Measurements from ENCODE around the gene FMC1.

Gene FMC1

DNA sequence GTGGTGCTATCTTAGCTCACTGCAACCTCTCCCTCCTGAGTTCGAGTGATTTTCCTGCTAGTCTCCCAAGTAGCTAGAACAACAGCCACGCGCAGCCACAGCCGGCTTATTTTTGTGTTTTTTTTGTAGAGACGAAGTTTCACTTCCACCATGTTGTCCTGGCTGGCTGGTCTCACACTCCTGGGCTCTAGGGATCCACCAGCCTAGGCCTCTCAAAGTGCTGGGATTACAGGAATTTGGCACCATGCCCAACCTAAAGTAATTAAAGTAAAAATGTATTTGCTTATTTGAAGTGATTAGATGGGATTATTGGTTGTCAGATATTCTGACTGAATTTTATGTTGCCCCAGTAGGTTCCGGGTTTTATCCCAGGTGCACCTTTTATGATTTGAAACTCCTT, 41.3 kb downstream of the FMC1 start:
- H3K9me3 ChIP-seq (ENCODE audit: control insufficient read depth, low read length): no peaks in the 10 kb centered on the region
- no peak overlapping the region for H3K27ac ChIP-seq (ENCODE audit: low read depth, low read length, severe bottlenecking)
- WGBS, 2 experiments (ENCODE audit: insufficient coverage in 2 of 2): 98% methylated on average over 6 of the region's 6 CpGs; no CpG with 5 or more reads in 1 of the 2 experiments
- no peak overlapping the region for H3K4me3 ChIP-seq (ENCODE audit: extremely low read depth, insufficient read depth, low read length, poor library complexity, severe bottlenecking)
- peaks cover 88% of the 10 kb centered on the region for H3K36me3 ChIP-seq (ENCODE audit: control insufficient read depth, insufficient read depth, low read length)
- H3K4me1 ChIP-seq (ENCODE audit: control insufficient read depth, insufficient read depth, low read length, poor library complexity, severe bottlenecking): no peaks in the 10 kb centered on the region

DNA sequence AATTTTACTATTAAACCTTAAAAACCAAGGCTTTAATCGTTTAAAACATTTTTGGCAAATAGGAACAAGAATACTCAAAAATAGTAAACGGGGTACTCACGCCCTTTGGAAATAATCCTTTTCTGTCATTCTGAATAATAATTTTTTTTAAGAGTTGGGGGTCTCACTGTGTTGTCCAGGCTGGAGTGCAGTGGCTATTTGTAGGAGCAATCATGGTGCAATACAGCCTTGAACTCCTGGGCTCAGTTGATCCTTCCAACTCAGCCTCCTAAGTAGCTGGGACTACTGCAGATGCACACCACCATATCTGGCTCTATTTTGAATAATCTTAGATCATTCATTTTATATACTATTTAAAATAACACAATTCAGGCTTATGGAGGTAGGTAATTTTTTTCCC, 43.5 kb downstream of the FMC1 start:
- H3K36me3 ChIP-seq (ENCODE audit: control insufficient read depth, insufficient read depth, low read length): peaks cover 87% of the 10 kb centered on the region
- no peak overlapping the region for H3K4me3 ChIP-seq (ENCODE audit: extremely low read depth, insufficient read depth, low read length, poor library complexity, severe bottlenecking)
- WGBS, 2 experiments (ENCODE audit: insufficient coverage in 2 of 2): 90 to 100% methylated on average over 2 to 3 of the region's 3 CpGs

DNA sequence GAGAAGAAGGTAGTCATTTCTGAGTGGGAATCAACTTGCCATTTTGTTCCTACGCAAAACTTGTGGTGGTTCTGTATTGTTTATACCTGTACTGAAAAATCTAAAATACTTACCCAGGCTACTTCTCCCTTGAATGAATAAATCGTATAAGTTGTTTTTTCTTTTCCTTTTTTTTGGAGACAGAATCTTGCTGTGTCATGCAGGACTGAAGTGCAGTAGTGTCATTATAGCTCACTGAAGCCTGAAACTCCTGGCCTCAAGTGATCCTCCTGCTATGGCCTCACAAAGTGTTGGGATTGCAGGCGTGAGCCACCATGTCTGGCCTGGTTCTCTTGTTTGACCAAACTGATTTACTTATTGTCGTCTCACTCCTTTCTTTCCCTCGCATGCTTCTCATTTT, 46.5 kb downstream of the FMC1 start:
- peaks cover 77% of the 10 kb centered on the region for H3K36me3 ChIP-seq (ENCODE audit: control insufficient read depth, insufficient read depth, low read length)
- H3K4me1 ChIP-seq (ENCODE audit: control insufficient read depth, insufficient read depth, low read length, poor library complexity, severe bottlenecking): no peaks in the 10 kb centered on the region
- WGBS, 2 experiments (ENCODE audit: insufficient coverage in 2 of 2): 95 to 100% methylated on average over 3 of the region's 5 CpGs
- H3K27ac ChIP-seq (ENCODE audit: low read depth, low read length, severe bottlenecking): no peak overlapping the region
- no peaks in the 10 kb centered on the region for H3K9me3 ChIP-seq (ENCODE audit: control insufficient read depth, low read length)
- H3K4me3 ChIP-seq (ENCODE audit: extremely low read depth, insufficient read depth, low read length, poor library complexity, severe bottlenecking): no peak overlapping the region

More for the DNA sequence above, 43.5 kb downstream of the FMC1 start:
- no peaks in the 10 kb centered on the region for H3K9me3 ChIP-seq (ENCODE audit: control insufficient read depth, low read length)
- no peak overlapping the region for H3K27ac ChIP-seq (ENCODE audit: low read depth, low read length, severe bottlenecking)
- no peaks in the 10 kb centered on the region for H3K4me1 ChIP-seq (ENCODE audit: control insufficient read depth, insufficient read depth, low read length, poor library complexity, severe bottlenecking)

DNA sequence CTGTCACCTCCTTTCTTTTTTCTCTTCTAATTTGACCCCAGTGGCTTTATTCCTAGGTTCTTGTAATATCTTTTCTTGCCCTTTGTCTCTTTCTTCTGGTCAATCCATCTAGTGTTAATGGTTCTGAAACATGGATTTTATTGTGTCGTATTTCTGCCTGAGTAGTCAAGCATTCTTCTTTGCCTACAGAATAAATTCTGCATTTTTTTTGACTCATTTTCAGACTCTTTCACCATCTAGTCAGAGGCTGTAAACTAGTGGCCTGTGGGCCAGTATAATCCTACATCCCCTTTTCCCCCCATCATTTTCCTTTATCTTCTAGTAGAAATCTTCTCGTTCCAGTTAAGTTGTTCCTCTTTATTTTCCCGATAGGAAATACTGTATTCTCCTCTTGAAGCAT, 48.0 kb downstream of the FMC1 start:
- Histone ChIP-seq H3K4me1 (ENCODE audit: control insufficient read depth, insufficient read depth, low read length, poor library complexity, severe bottlenecking) (no peaks in the 10 kb centered on the region), H3K4me3 (ENCODE audit: extremely low read depth, insufficient read depth, low read length, poor library complexity, severe bottlenecking) (no peak overlapping the region), H3K36me3 (ENCODE audit: control insufficient read depth, insufficient read depth, low read length) (peaks cover 69% of the 10 kb centered on the region), H3K9me3 (ENCODE audit: control insufficient read depth, low read length) (no peaks in the 10 kb centered on the region), H3K27ac (ENCODE audit: low read depth, low read length, severe bottlenecking) (no peak overlapping the region)
- WGBS, 2 experiments (ENCODE audit: insufficient coverage in 2 of 2): 100% methylated on average over 3 of the region's 3 CpGs; no CpG with 5 or more reads in 1 of the 2 experiments

DNA sequence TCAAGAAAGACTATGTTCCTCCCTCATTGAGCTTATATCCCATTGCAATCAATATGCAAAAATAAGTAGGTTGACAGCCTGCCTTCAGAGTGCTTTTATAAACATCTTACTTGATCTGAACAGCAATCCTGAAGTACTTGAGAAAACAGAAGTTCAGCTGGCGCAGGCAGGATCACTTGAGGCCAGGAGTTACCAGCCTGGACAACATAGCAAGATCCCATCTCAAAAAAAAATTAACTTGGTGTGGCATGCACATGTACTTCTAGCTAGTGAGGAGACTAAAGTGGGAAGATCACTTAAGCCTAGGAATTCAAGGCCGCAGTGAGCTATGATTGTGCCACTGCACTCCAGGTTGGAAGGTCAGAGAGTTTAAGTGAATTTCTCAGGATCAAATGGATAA, 48.6 kb downstream of the FMC1 start:
- Histone ChIP-seq H3K4me1 (ENCODE audit: control insufficient read depth, insufficient read depth, low read length, poor library complexity, severe bottlenecking) (no peaks in the 10 kb centered on the region), H3K36me3 (ENCODE audit: control insufficient read depth, insufficient read depth, low read length) (peaks cover 65% of the 10 kb centered on the region), H3K4me3 (ENCODE audit: extremely low read depth, insufficient read depth, low read length, poor library complexity, severe bottlenecking) (no peak overlapping the region), H3K9me3 (ENCODE audit: control insufficient read depth, low read length) (no peaks in the 10 kb centered on the region), H3K27ac (ENCODE audit: low read depth, low read length, severe bottlenecking) (no peak overlapping the region)
- WGBS, 2 experiments (ENCODE audit: insufficient coverage in 2 of 2): 100% methylated on average over 2 of the region's 2 CpGs

DNA sequence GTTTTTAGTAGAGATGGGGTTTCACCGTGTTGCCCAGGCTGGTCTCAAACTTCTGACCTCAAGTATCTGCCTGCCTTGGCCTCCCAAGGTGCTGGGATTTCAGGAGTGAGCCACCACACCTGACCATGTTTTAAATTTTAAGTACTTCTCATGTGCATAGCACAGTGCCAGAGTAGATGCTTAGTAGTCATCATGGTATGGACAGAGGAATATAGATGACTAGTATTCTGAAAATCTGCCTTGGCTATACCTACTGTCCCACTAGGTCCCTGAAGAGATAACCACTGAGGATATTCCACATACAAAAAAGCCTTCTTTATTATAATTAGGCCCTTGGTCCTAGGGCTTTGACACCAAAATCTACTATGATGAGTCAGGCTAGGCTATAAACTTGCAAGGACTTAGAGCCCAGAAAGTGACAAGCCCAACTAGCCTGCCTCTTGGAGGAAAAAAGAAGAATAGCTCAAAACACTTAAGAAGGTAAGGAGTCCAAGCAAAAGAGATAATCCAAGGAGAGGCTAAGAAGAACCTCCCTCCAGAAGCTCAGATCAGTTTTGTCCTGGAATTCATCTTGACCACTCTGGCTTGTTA, 52.6 kb downstream of the FMC1 start:
- Histone ChIP-seq H3K9me3 (ENCODE audit: control insufficient read depth, low read length) (no peaks in the 10 kb centered on the region), H3K27ac (ENCODE audit: low read depth, low read length, severe bottlenecking) (no peak overlapping the region), H3K4me3 (ENCODE audit: extremely low read depth, insufficient read depth, low read length, poor library complexity, severe bottlenecking) (no peak overlapping the region), H3K36me3 (ENCODE audit: control insufficient read depth, insufficient read depth, low read length) (peaks cover 62% of the 10 kb centered on the region), H3K4me1 (ENCODE audit: control insufficient read depth, insufficient read depth, low read length, poor library complexity, severe bottlenecking) (no peaks in the 10 kb centered on the region)
- WGBS, 2 experiments (ENCODE audit: insufficient coverage in 2 of 2): 80% methylated on average over 1 of the region's 1 CpG; no CpG with 5 or more reads in 1 of the 2 experiments

DNA sequence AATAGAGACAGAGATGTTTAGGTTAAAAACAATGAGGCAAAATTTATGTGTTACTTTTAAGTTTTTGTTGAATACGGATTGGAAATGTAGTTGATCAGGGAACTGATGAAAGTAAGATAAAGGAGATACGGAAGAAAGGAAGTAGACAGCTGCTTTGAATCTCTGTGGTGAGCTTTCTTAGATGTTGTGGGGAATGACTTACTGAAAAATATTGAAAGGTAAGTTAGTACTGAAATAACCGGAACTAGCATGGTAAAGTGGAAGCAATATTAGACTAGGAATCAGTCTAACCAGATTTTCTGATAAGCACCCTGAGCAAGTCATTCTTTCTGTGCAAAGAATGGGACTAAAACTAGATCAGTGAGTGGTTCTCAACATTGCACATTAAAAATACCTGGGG, 53.4 kb downstream of the FMC1 start:
- Histone ChIP-seq H3K4me1 (ENCODE audit: control insufficient read depth, insufficient read depth, low read length, poor library complexity, severe bottlenecking) (no peaks in the 10 kb centered on the region), H3K9me3 (ENCODE audit: control insufficient read depth, low read length) (no peaks in the 10 kb centered on the region), H3K27ac (ENCODE audit: low read depth, low read length, severe bottlenecking) (no peak overlapping the region), H3K36me3 (ENCODE audit: control insufficient read depth, insufficient read depth, low read length) (peaks cover 58% of the 10 kb centered on the region), H3K4me3 (ENCODE audit: extremely low read depth, insufficient read depth, low read length, poor library complexity, severe bottlenecking) (no peak overlapping the region)
- WGBS, 2 experiments (ENCODE audit: insufficient coverage in 2 of 2): 92 to 97% methylated on average over 3 of the region's 3 CpGs
